Measurements from ENCODE around the gene DPP10.

The DPP10 gene

DNA sequence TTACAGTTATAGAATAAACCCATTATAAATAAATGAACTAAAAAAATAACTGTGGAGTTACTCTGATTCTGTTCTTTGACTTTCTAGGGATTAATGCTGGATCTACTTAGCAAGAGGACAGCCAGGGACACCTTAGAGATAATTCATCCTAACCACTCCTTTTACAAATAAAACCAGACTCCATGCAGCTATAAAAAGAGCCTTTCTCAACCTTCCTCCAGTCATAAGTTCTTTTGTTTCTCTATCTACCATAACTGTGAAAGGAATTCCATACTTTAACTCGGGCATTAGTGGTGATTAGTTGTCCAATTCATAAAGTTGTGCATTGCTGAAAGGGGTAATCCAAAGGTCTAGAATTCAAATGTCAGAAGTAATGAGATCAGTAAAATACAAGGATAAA is 682.4 kb downstream of the DPP10 start:
- TF ChIP-seq ZNF248 (tag by site-specific recombination; IDR thresholded peaks at IDR 0.05): no peak
- no peak for TF ChIP-seq ZNF530 (tag by site-specific recombination; IDR thresholded peaks at IDR 0.05; ENCODE audit: low read depth)
- H3K36me3 ChIP-seq (ENCODE audit: control insufficient read depth in 2 of 2, insufficient read depth in 1 of 2, low read length in 2 of 2): no peaks in the 10 kb centered on the region
- POLR2A ChIA-PET: no interaction called here

DNA sequence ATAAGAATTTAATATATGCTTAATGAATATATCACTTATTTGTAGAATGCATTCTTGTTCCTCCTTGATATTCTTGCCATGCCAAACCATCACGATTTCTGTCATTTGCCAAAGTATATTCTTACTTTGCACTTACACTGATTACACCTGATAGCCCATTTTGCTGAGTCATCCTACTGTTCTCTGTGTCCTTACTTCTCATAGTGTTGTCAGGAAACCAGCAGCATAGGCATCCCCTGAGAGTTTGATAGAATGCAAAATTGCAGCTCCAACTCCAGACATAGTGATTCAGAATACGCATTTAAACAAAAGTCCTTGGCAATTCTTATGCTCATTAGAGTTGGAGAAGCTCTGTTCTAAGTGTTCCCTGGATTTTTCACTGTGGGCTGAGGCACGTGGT is 687.1 kb downstream of the DPP10 start:
- Histone ChIP-seq H3K27ac (ENCODE audit: extremely low read depth, low read depth, low read length) (no peak overlapping the region), H3K4me3 (ENCODE audit: low read depth, low read length) (no peak overlapping the region), H3K36me3 (ENCODE audit: control insufficient read depth in 2 of 2, insufficient read depth in 1 of 2, low read length in 2 of 2) (no peaks in the 10 kb centered on the region), H3K4me1 (ENCODE audit: control insufficient read depth, insufficient read depth, low read length) (no peaks in the 10 kb centered on the region), H3K9me3 (ENCODE audit: control insufficient read depth, insufficient read depth, low read depth, low read length) (no peaks in the 10 kb centered on the region)
- POLR2A ChIA-PET: no interaction called here
- CTCF ChIA-PET: no interaction called here
- TF ChIP-seq SETDB1 (IDR thresholded peaks at IDR 0.05; ENCODE audit: insufficient read length, low read length): no peak
- TF ChIP-seq ZNF558 (tag by site-specific recombination; IDR thresholded peaks at IDR 0.05): no peak
- no peak for TF ChIP-seq ZNF48 (tag by site-specific recombination; IDR thresholded peaks at IDR 0.05)
- TF ChIP-seq ZNF501 (tag by site-specific recombination; IDR thresholded peaks at IDR 0.05): no peak
- no peak for TF ChIP-seq ZNF211 (tag by site-specific recombination; IDR thresholded peaks at IDR 0.05; ENCODE audit: low read depth)
- TF ChIP-seq ZNF561 (tag by site-specific recombination; IDR thresholded peaks at IDR 0.05; ENCODE audit: borderline replicate concordance): no peak
- TF ChIP-seq, protein P1, sequence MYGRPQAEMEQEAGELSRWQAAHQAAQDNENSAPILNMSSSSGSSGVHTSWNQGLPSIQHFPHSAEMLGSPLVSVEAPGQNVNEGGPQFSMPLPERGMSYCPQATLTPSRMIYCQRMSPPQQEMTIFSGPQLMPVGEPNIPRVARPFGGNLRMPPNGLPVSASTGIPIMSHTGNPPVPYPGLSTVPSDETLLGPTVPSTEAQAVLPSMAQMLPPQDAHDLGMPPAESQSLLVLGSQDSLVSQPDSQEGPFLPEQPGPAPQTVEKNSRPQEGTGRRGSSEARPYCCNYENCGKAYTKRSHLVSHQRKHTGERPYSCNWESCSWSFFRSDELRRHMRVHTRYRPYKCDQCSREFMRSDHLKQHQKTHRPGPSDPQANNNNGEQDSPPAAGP (tag by site-specific recombination; IDR thresholded peaks at IDR 0.05): no peak
- TF ChIP-seq ZNF221 (tag by site-specific recombination; IDR thresholded peaks at IDR 0.05; ENCODE audit: borderline replicate concordance): no peak
- TF ChIP-seq, protein P2, sequence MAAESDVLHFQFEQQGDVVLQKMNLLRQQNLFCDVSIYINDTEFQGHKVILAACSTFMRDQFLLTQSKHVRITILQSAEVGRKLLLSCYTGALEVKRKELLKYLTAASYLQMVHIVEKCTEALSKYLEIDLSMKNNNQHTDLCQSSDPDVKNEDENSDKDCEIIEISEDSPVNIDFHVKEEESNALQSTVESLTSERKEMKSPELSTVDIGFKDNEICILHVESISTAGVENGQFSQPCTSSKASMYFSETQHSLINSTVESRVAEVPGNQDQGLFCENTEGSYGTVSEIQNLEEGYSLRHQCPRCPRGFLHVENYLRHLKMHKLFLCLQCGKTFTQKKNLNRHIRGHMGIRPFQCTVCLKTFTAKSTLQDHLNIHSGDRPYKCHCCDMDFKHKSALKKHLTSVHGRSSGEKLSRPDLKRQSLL (tag by site-specific recombination; IDR thresholded peaks at IDR 0.05): no peak
- no peak for TF ChIP-seq ZNF23 (tag by site-specific recombination; IDR thresholded peaks at IDR 0.05; ENCODE audit: borderline replicate concordance)

More for the DNA sequence above, 682.4 kb downstream of the DPP10 start:
- Histone ChIP-seq H3K4me3 (ENCODE audit: low read depth, low read length) (no peak overlapping the region), H3K27ac (ENCODE audit: extremely low read depth, low read depth, low read length) (no peak overlapping the region), H3K4me1 (ENCODE audit: control insufficient read depth, insufficient read depth, low read length) (no peaks in the 10 kb centered on the region), H3K9me3 (ENCODE audit: control insufficient read depth, insufficient read depth, low read depth, low read length) (no peaks in the 10 kb centered on the region)
- CTCF ChIA-PET: interaction anchor here (0.6 kb wide), 1 partner anchor 156 kb away, joined by 3 read pairs; no protein-coding TSS in a partner anchor

DNA sequence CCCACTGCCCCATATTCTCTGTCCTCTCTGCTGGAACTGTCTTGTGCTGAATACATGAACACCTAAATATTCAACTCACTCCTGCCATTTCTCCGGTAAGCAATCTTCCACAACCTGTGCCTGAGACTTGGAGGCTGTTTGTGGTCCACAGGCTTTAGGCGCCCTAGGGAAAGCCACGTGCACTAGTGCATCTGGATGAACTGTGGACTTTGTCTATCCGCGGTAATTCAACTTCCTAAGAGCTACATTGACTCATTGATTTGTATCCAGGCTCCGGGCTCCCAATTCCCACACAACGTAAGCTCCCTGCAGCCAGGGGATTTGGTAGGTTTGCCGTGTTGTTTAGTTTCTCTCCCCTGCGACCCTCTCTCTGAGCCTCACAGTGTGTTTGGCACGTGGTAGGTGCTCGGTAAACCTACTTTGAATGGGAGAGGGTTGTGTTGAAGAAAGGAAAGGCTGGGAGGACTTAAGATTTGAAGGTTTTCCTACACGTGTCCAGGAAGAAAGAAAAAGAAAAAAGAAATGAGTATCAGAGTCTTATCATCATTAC is 718.2 kb downstream of the DPP10 start:
- no peak overlapping the region for H3K4me3 ChIP-seq (ENCODE audit: low read depth, low read length)
- no peaks in the 10 kb centered on the region for H3K36me3 ChIP-seq (ENCODE audit: control insufficient read depth in 2 of 2, insufficient read depth in 1 of 2, low read length in 2 of 2)
- POLR2A ChIA-PET: no interaction called here
- no peak overlapping the region for H3K27ac ChIP-seq (ENCODE audit: extremely low read depth, low read depth, low read length)
- no peaks in the 10 kb centered on the region for H3K9me3 ChIP-seq (ENCODE audit: control insufficient read depth, insufficient read depth, low read depth, low read length)
- H3K4me1 ChIP-seq (ENCODE audit: control insufficient read depth, insufficient read depth, low read length): no peaks in the 10 kb centered on the region
- CTCF ChIA-PET: no interaction called here
- TF ChIP-seq, protein P3, sequence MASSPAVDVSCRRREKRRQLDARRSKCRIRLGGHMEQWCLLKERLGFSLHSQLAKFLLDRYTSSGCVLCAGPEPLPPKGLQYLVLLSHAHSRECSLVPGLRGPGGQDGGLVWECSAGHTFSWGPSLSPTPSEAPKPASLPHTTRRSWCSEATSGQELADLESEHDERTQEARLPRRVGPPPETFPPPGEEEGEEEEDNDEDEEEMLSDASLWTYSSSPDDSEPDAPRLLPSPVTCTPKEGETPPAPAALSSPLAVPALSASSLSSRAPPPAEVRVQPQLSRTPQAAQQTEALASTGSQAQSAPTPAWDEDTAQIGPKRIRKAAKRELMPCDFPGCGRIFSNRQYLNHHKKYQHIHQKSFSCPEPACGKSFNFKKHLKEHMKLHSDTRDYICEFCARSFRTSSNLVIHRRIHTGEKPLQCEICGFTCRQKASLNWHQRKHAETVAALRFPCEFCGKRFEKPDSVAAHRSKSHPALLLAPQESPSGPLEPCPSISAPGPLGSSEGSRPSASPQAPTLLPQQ (tag by site-specific recombination; IDR thresholded peaks at IDR 0.05): no peak
- TF ChIP-seq, protein P4, sequence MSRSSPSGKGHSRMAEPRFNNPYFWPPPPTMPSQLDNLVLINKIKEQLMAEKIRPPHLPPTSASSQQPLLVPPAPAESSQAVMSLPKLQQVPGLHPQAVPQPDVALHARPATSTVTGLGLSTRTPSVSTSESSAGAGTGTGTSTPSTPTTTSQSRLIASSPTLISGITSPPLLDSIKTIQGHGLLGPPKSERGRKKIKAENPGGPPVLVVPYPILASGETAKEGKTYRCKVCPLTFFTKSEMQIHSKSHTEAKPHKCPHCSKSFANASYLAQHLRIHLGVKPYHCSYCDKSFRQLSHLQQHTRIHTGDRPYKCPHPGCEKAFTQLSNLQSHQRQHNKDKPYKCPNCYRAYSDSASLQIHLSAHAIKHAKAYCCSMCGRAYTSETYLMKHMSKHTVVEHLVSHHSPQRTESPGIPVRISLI (tag by site-specific recombination; IDR thresholded peaks at IDR 0.05): no peak
- TF ChIP-seq SP7 (tag by site-specific recombination; IDR thresholded peaks at IDR 0.05): no peak
- no peak for TF ChIP-seq ZNF24 (tag by site-specific recombination; IDR thresholded peaks at IDR 0.05)
- no peak for TF ChIP-seq GLI2 (tag by site-specific recombination; IDR thresholded peaks at IDR 0.05; ENCODE audit: borderline replicate concordance, low read depth)
- no peak for TF ChIP-seq ZNF292 (tag by site-specific recombination; IDR thresholded peaks at IDR 0.05; ENCODE audit: borderline replicate concordance, low read depth)
- TF ChIP-seq, protein P5, sequence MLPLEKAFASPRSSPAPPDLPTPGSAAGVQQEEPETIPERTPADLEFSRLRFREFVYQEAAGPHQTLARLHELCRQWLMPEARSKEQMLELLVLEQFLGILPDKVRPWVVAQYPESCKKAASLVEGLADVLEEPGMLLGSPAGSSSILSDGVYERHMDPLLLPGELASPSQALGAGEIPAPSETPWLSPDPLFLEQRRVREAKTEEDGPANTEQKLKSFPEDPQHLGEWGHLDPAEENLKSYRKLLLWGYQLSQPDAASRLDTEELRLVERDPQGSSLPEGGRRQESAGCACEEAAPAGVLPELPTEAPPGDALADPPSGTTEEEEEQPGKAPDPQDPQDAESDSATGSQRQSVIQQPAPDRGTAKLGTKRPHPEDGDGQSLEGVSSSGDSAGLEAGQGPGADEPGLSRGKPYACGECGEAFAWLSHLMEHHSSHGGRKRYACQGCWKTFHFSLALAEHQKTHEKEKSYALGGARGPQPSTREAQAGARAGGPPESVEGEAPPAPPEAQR (tag by site-specific recombination; IDR thresholded peaks at IDR 0.05): no peak
- no peak for TF ChIP-seq KLF10 (tag by site-specific recombination; IDR thresholded peaks at IDR 0.05)
- TF ChIP-seq ZNF202 (tag by site-specific recombination; IDR thresholded peaks at IDR 0.05; ENCODE audit: borderline replicate concordance): no peak
- TF ChIP-seq ZNF354C (tag by site-specific recombination; IDR thresholded peaks at IDR 0.05; ENCODE audit: borderline replicate concordance, low read depth): no peak
- TF ChIP-seq ZNF274 (IDR thresholded peaks at IDR 0.05; ENCODE audit: low read length): no peak
- no peak for TF ChIP-seq ZNF274 (tag by site-specific recombination; IDR thresholded peaks at IDR 0.05; ENCODE audit: borderline replicate concordance)
- no peak for TF ChIP-seq ZNF133 (tag by site-specific recombination; IDR thresholded peaks at IDR 0.05)
- no peak for TF ChIP-seq ZSCAN16 (tag by site-specific recombination; IDR thresholded peaks at IDR 0.05)
- no peak for TF ChIP-seq ZNF391 (tag by site-specific recombination; IDR thresholded peaks at IDR 0.05; ENCODE audit: borderline replicate concordance, low read depth)
